DOHH2 (cell line): Measurements from ENCODE around the gene SLC3A2.

Experiments used
- H3F3A ChIP-seq: fragments of 200-600 bp; sonication (generic), shearing (Covaris generic); 2 replicates; pipeline ENCODE4 v1.6.0; 2016; ENCODE audit warnings: antibody characterized with exemption, mild to moderate bottlenecking; ENCODE audit not compliant: control insufficient read depth, insufficient read depth
- H3K27ac ChIP-seq: fragments of 200-600 bp; sonication (generic); 2 replicates; pipeline ENCODE4 v1.5.1; 2014; ENCODE audit warnings: low read depth, mild to moderate bottlenecking, low read length, moderate library complexity
- H3K27me3 ChIP-seq: fragments of 200-600 bp; sonication (generic); 2 replicates; pipeline ENCODE4 v1.6.1; 2014; ENCODE audit warnings: mild to moderate bottlenecking, low read length, mixed read lengths; ENCODE audit not compliant: control insufficient read depth
- H3K36me3 ChIP-seq: fragments of 200-600 bp; sonication (generic); 2 replicates; pipeline ENCODE4 v1.6.1; 2014; ENCODE audit warnings: mild to moderate bottlenecking, low read length, moderate library complexity, mixed read lengths; ENCODE audit not compliant: control insufficient read depth
- H3K4me1 ChIP-seq: fragments of 200-600 bp; sonication (generic); 2 replicates; pipeline ENCODE4 v1.6.1; 2014; ENCODE audit warnings: mild to moderate bottlenecking, low read length, mixed read lengths; ENCODE audit not compliant: control insufficient read depth
- H3K4me2 ChIP-seq: fragments of 200-600 bp; sonication (generic); 2 replicates; pipeline ENCODE4 v1.6.0; 2014; ENCODE audit warnings: mild to moderate bottlenecking, low read length, moderate library complexity
- H3K4me3 ChIP-seq: fragments of 200-600 bp; sonication (generic); 2 replicates; pipeline ENCODE4 v1.5.1; 2014; ENCODE audit warnings: mild to moderate bottlenecking, low read length, mixed read lengths
- H3K79me2 ChIP-seq: fragments of 200-600 bp; sonication (generic); 2 replicates; pipeline ENCODE4 v1.6.1; 2014; ENCODE audit warnings: mild to moderate bottlenecking, low read length, mixed read lengths; ENCODE audit not compliant: control insufficient read depth
- H3K9me2 ChIP-seq: fragments of 200-600 bp; sonication (generic); replicated peaks from 2 replicates; pipeline ENCODE4 v1.6.1; 2014; ENCODE audit warnings: mild to moderate bottlenecking, low read length, mixed read lengths; ENCODE audit not compliant: control insufficient read depth
- H3K9me3 ChIP-seq: fragments of 200-600 bp; sonication (generic); 2 replicates; pipeline ENCODE4 v1.6.1; 2014; ENCODE audit warnings: antibody characterized with exemption, low read length, mixed read lengths; ENCODE audit not compliant: control insufficient read depth, insufficient read depth
- H4K20me1 ChIP-seq: fragments of 200-600 bp; sonication (generic); 2 replicates; pipeline ENCODE4 v1.6.0; 2014; ENCODE audit warnings: low read depth, mild to moderate bottlenecking, antibody characterized with exemption, low read length, moderate library complexity; ENCODE audit not compliant: control insufficient read depth, insufficient read depth
- CTCF ChIP-seq: fragments of 200-600 bp; sonication (generic); IDR thresholded peaks from one replicate; pipeline ENCODE4 v1.5.1; 2014; ENCODE audit warnings: antibody characterized with exemption, mild to moderate bottlenecking, low read depth, low read length; ENCODE audit not compliant: poor library complexity, severe bottlenecking
- EZH2phosphoT487 ChIP-seq: fragments of 200-600 bp; sonication (generic); IDR thresholded peaks from 2 replicates; pipeline ENCODE4 v1.6.1; 2017; ENCODE audit warnings: borderline replicate concordance, mild to moderate bottlenecking, antibody characterized with exemption, low read length, moderate library complexity, mixed read lengths

Gene SLC3A2

DNA sequence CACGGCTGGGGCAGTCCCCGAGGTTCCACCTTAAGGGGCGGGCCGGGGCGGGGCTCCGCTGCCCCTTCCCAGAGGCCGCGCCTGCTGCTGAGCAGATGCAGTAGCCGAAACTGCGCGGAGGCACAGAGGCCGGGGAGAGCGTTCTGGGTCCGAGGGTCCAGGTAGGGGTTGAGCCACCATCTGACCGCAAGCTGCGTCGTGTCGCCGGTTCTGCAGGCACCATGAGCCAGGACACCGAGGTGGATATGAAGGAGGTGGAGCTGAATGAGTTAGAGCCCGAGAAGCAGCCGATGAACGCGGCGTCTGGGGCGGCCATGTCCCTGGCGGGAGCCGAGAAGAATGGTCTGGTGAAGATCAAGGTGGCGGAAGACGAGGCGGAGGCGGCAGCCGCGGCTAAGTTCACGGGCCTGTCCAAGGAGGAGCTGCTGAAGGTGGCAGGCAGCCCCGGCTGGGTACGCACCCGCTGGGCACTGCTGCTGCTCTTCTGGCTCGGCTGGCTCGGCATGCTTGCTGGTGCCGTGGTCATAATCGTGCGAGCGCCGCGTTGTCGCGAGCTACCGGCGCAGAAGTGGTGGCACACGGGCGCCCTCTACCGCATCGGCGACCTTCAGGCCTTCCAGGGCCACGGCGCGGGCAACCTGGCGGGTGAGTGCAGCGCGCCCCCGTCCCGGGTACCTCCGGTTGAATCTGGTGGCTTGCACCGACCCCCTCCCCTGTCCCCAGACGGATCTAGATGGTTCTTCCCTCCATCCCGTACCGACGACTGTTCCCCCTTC is at the start of gene SLC3A2:
SLC3A2 (plus strand) TSS at position 94 of the 776 bp plus-strand sequence; CDS start at position 222, 128 bp downstream.
- TF ChIP-seq EZH2phosphoT487 (no peak), CTCF (peak; percentile 84)

GRCh38 chr11:62830904-62831519 is 49.7 kb upstream of the SLC3A2 start:
- H3K4me3 ChIP-seq: peak overlapping the region; percentile 99
- H3K4me2 ChIP-seq: peak overlapping the region; percentile 99
- H3K27me3 ChIP-seq: no peaks in the 10 kb centered on the region
- no peak for TF ChIP-seq CTCF
- TF ChIP-seq EZH2phosphoT487: no peak
- no peaks in the 10 kb centered on the region for H3K9me2 ChIP-seq
- H4K20me1 ChIP-seq: no peaks in the 10 kb centered on the region
- H3K27ac ChIP-seq: peak overlapping the region; percentile 73
- peaks cover 49% of the 10 kb centered on the region for H3K79me2 ChIP-seq
- peaks cover 21% of the 10 kb centered on the region for H3K4me1 ChIP-seq
- H3F3A ChIP-seq: peaks cover 15% of the 10 kb centered on the region
- no peaks in the 10 kb centered on the region for H3K9me3 ChIP-seq
- peaks cover 52% of the 10 kb centered on the region for H3K36me3 ChIP-seq

More for the DNA sequence above, at the start of gene SLC3A2:
- H3K79me2 ChIP-seq: peaks cover 84% of the 10 kb centered on the region
- peaks cover 30% of the 10 kb centered on the region for H3K4me1 ChIP-seq
- H3K9me3 ChIP-seq: no peaks in the 10 kb centered on the region
- H3K4me3 ChIP-seq: peak within 1 kb of the TSS; percentile 92
- peaks cover 11% of the 10 kb centered on the region for H4K20me1 ChIP-seq
- peaks cover 83% of the 10 kb centered on the region for H3K36me3 ChIP-seq
- H3K27me3 ChIP-seq: no peaks in the 10 kb centered on the region
- H3K9me2 ChIP-seq: no peaks in the 10 kb centered on the region
- H3F3A ChIP-seq: peaks cover 27% of the 10 kb centered on the region
- peak within 1 kb of the TSS; percentile 99 for H3K4me2 ChIP-seq
- H3K27ac ChIP-seq: peak within 1 kb of the TSS; percentile 69

DNA sequence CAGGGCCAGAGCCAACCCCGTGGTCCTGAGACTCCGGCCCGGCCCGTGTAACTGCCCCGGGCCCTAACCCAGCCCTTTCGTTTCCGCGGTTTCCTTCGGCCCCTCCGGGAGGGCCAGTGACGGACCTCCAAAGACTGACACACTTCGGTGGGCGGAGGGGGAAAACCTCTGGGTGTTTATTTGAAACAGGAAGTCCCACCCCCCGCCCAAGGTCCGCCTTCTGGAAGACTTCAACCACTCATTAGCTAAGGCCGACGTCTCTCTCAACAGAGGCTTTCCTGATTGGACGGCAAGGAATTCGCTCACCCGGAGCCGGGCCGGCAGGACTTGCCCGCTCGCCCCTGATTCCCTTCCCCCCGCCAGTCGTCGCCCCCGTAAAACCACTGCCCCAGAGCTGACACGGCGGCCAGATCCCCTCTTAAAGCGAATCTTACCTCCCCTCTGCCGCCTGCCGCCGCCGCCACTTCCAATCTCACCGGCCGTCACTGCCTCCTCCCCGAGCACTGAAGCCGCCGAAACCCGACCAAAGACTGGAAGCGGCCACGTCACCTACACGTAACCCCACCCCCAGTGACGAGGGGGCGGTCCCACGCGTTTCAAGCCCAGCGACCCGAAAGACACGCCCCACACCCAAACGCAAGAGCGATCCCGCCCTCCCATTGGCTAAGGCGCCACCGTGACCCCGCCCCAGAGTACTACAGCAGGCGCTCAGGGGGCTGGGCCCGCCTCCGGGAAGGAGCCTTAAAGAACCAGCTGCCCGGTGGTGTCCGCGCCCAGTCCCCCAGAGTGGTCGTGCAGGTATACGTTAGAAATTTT is 49.0 kb upstream of the SLC3A2 start, which contains the start of gene STX5:
STX5 (minus strand) TSS at position 532 of the 816 bp plus-strand sequence. CDS start 808 bp downstream, outside the sequence.
- Histone ChIP-seq H3K4me1 (peaks cover 21% of the 10 kb centered on the region), H3K4me3 (peak within 1 kb of the TSS; percentile 99), H3K4me2 (peak within 1 kb of the TSS; percentile 99), H3K27ac (peak within 1 kb of the TSS; percentile 73), H3K79me2 (peaks cover 56% of the 10 kb centered on the region), H3F3A (peaks cover 15% of the 10 kb centered on the region), H3K9me3 (no peaks in the 10 kb centered on the region), H4K20me1 (no peaks in the 10 kb centered on the region), H3K36me3 (peaks cover 57% of the 10 kb centered on the region), H3K27me3 (no peaks in the 10 kb centered on the region), H3K9me2 (no peaks in the 10 kb centered on the region)
- TF ChIP-seq EZH2phosphoT487: no peak
- no peak for TF ChIP-seq CTCF
